Uterus (tissue), 4 donors: ENCODE measurements around the gene HK3. TPM values are rescaled to one million over a fixed set of nuclear protein-coding genes. Genes with fewer than 3 reads are reported as not detected.

Experiments
- DNase-seq, 2 donors: peaks; one replicate each; pipeline ENCODE4 v3.0.0-alpha.2; 2019 to 2020
- H3K27ac ChIP-seq, 2 donors: fragments of 200-600 bp; sonication (generic); 1 replicate in 1 of 2; 2 replicates in 1 of 2; pipeline ENCODE4 v1.5.1; 2016 to 2018
- H3K27me3 ChIP-seq, 2 donors: fragments of 200-600 bp; sonication (generic); one replicate each; pipeline ENCODE4 v1.5.1; 2018 to 2019; ENCODE audit warnings: control low read depth in 1 of 2
- H3K36me3 ChIP-seq, 2 donors: fragments of 200-600 bp; sonication (generic); one replicate each; pipeline ENCODE4 v1.5.1; 2019; ENCODE audit warnings: control low read depth in 1 of 2
- H3K4me1 ChIP-seq, 2 donors: fragments of 200-600 bp; sonication (generic); one replicate each; pipeline ENCODE4 v1.5.1; 2018 to 2019; ENCODE audit warnings: control low read depth in 1 of 2
- H3K4me3 ChIP-seq, 2 donors: fragments of 200-600 bp; sonication (generic); 1 replicate in 1 of 2; 2 replicates in 1 of 2; pipeline ENCODE4 v1.5.1; 2018 to 2019; ENCODE audit warnings: mild to moderate bottlenecking in 1 of 2
- H3K9me3 ChIP-seq, 2 donors: fragments of 200-600 bp; sonication (generic); one replicate each; pipeline ENCODE4 v1.5.1; 2019; ENCODE audit warnings: control low read depth in 1 of 2
- POLR2A ChIP-seq, 2 donors: fragments of 450-650 bp; IDR thresholded peaks; one replicate each; pipeline ENCODE4 v1.6.1; 2016; ENCODE audit warnings: antibody characterized with exemption in 2 of 2, mild to moderate bottlenecking in 1 of 2, moderate library complexity in 1 of 2
- intact Hi-C: fragments of 100-400 bp; cut with DNase I; formaldehyde crosslinking; loops from one replicate; pipeline ENCODE4 v1.15.1; 2023; ENCODE audit warnings: low total_unique reads
- total RNA-seq, 4 donors: library from RNA; depleted of rRNA in 3 of 4; stranded (reverse); fragments of >200 nt in 3 of 4; gene quantifications; one replicate each; pipeline versions ENCODE4 v1.1.0 to v1.2.4, GENCODE V29; 2014 to 2023
- TF ChIP-seq, protein P1 (sequence below), 4 experiments: fragments of 200-600 bp in 2 of 4; fragments of 450-650 bp in 2 of 4; sonication (generic) in 2 of 4; IDR thresholded peaks; one replicate each; pipeline ENCODE4 v1.5.1; 2016 to 2019; ENCODE audit warnings: antibody characterized with exemption in 4 of 4, mild to moderate bottlenecking in 2 of 4, moderate library complexity in 1 of 4
- donor health status: DM: yes; HTN: yes; CAD: no.

HK3 gene
- total RNA-seq, 4 donors from 2014 or later, result 1.5 to 6.9 (median 3.4) TPM

DNA sequence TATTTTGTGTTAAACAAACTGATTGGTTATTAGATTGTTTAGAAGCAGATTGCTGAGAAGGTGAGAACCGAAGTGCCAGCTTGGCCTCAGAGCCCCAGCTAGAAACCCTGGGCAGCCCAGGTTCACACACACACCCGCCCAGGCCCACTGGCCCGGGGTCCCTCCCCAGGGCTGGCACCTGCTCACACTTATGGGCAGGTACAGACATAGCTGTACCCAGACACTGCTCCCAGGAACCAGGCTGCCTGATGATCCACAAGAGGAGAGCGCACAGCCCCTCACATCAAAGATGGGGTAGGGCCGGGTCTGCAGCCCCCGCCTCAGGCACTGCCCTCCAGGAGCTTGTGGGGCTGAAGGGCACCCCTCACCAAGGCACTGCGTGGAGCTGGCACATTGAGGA, 33.2 kb downstream of the HK3 start:
- Histone ChIP-seq H3K36me3 (no peaks in the 10 kb centered on the region), H3K4me1 (no peaks in the 10 kb centered on the region), H3K27ac (no peak overlapping the region), H3K27me3 (no peaks in the 10 kb centered on the region), H3K9me3 (no peaks in the 10 kb centered on the region), H3K4me3 (no peak overlapping the region)
- TF ChIP-seq, protein P1, sequence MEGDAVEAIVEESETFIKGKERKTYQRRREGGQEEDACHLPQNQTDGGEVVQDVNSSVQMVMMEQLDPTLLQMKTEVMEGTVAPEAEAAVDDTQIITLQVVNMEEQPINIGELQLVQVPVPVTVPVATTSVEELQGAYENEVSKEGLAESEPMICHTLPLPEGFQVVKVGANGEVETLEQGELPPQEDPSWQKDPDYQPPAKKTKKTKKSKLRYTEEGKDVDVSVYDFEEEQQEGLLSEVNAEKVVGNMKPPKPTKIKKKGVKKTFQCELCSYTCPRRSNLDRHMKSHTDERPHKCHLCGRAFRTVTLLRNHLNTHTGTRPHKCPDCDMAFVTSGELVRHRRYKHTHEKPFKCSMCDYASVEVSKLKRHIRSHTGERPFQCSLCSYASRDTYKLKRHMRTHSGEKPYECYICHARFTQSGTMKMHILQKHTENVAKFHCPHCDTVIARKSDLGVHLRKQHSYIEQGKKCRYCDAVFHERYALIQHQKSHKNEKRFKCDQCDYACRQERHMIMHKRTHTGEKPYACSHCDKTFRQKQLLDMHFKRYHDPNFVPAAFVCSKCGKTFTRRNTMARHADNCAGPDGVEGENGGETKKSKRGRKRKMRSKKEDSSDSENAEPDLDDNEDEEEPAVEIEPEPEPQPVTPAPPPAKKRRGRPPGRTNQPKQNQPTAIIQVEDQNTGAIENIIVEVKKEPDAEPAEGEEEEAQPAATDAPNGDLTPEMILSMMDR (IDR thresholded peaks at IDR 0.05), result no peak
- no peak for DNase-seq
- intact Hi-C loops, result no loop called here

DNA sequence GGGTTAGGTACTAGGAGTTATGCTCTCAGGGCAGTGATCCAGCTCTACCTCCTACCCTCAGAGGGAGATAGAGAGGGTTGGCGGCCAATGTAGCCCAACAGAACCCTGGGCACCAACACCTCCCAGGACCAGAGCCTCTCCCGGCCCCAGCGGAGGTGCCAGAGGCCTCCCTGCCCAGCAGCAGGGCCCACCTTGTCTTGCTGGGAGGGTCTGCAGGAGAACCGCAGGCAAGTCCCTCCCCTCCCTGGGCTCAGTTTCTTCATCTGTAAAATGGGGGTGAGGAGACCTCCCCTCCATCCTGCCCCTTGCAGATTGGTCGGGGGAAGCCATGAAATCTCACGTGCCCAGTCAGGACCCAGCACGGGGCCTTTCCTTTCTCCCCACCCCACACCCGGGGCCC, 34.4 kb downstream of the HK3 start:
- no peaks in the 10 kb centered on the region for H3K9me3 ChIP-seq
- no peak for DNase-seq
- intact Hi-C loops, result no loop called here
- H3K27me3 ChIP-seq, result no peaks in the 10 kb centered on the region
- no peaks in the 10 kb centered on the region for H3K36me3 ChIP-seq
- H3K4me1 ChIP-seq, result no peaks in the 10 kb centered on the region
- no peak for TF ChIP-seq POLR2A (IDR thresholded peaks at IDR 0.05)
- TF ChIP-seq, protein P1 (IDR thresholded peaks at IDR 0.05), result no peak
- no peak overlapping the region for H3K27ac ChIP-seq
- H3K4me3 ChIP-seq, result no peak overlapping the region

DNA sequence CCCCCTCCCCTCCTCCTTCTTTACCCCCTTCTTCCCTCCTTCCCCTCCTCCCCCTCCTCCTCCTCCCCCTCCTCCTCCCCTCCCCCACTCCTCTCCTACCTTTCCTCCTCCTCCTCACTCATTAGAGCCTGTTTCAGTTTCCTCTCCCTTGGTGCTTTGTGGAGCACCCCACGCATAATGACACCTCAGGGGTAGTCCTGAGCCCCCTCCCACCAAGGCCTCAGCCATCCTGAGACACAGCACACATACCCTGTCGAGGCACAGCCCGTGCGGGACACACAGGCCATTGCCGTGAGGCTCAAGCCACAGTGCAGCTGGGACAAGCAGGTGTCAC, 35.4 kb downstream of the HK3 start:
- H3K27me3 ChIP-seq, result no peaks in the 10 kb centered on the region
- intact Hi-C loops, result no loop called here
- no peaks in the 10 kb centered on the region for H3K9me3 ChIP-seq
- TF ChIP-seq, protein P1 (IDR thresholded peaks at IDR 0.05), result no peak
- TF ChIP-seq POLR2A (IDR thresholded peaks at IDR 0.05), result no peak
- no peaks in the 10 kb centered on the region for H3K36me3 ChIP-seq
- H3K27ac ChIP-seq, result no peak overlapping the region
- H3K4me3 ChIP-seq, result no peak overlapping the region
- no peaks in the 10 kb centered on the region for H3K4me1 ChIP-seq
- no peak for DNase-seq

DNA sequence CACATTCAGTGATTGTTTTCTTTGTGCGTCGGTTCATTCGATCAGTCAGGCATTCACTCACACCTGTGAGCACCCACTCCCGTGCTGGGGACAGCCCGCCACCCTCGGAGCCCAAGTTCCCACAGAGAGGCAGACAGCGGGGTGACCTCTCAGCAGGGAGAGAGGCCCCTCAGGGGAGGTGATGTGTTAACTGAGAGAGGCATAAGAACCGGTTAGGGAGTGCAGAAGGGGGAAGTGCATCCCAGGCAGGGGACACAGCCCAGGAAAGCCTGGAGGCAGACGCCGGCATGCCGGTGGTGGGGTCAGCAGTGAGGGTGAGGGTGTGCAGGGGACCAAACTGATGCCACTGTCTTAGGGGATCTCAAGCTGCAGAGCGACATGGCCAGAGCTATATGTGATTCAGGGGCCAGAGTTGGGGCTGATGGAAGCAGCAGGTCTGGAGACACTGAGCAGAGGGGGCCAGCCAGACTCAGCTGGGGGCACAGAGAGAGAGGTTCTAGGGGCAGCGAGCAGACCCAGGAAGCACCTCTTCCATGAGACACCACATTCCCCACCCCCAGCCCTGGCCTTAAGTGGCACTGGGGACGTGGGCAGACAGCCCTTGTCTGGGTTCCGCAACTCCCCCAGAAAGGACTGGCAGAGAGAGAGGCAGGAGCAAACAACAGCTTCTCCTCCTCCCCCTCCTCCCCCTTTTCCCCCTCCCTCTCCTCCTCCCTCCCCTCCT, 35.9 kb downstream of the HK3 start:
- Histone ChIP-seq H3K27me3 (no peaks in the 10 kb centered on the region), H3K9me3 (no peaks in the 10 kb centered on the region), H3K4me3 (no peak overlapping the region), H3K4me1 (no peaks in the 10 kb centered on the region), H3K27ac (no peak overlapping the region), H3K36me3 (no peaks in the 10 kb centered on the region)
- TF ChIP-seq, protein P1 (IDR thresholded peaks at IDR 0.05), result no peak
- no peak for TF ChIP-seq POLR2A (IDR thresholded peaks at IDR 0.05)
- DNase-seq, result no peak
- intact Hi-C loops, result no loop called here

DNA sequence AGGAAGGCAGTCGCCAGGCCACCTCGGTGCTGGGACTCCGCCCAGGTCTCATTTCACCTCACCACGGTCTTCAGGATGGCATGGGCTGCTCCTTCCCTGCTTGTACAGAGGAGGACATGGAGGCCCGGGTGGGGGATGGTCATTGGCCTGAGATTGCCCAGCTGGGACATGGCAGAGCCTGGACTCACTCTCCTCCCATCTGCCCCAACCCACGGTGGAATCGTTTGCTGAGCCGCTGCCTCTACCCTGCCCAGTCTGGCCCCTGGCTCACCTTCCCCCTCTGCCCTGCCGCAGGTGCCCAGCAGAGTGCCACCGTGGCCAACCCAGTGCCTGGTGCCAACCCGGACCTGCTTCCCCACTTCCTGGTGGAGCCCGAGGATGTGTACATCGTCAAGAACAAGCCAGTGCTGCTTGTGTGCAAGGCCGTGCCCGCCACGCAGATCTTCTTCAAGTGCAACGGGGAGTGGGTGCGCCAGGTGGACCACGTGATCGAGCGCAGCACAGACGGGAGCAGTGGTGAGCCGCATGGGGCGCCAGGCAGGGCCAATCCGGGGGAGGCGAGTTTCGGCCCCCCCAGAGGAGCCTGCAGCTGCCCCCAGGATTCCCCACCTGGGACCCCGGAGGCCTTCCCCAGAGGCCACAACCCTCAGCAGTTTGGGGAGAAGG, 36.7 kb downstream of the HK3 start:
- DNase-seq, result no peak
- no peak overlapping the region for H3K4me3 ChIP-seq
- H3K27ac ChIP-seq, result no peak overlapping the region
- no peak for TF ChIP-seq POLR2A (IDR thresholded peaks at IDR 0.05)
- TF ChIP-seq, protein P1 (IDR thresholded peaks at IDR 0.05), result no peak
- H3K9me3 ChIP-seq, result no peaks in the 10 kb centered on the region
- intact Hi-C loops, result no loop called here
- no peaks in the 10 kb centered on the region for H3K36me3 ChIP-seq
- H3K4me1 ChIP-seq, result no peaks in the 10 kb centered on the region
- no peaks in the 10 kb centered on the region for H3K27me3 ChIP-seq
